Dedifferentiated amniotic fluid mesenchymal stem cell (primary cell): ENCODE measurements around the gene SERPINA9.
"Not testable (repeated sequence)": the region's sequence is repeated elsewhere in the genome, so short reads cannot be mapped to it uniquely, and the experiment has no call there.

Experiments
- DNase-seq: peaks from one replicate; pipeline ENCODE4 v3.0.0-alpha.2; 2016; ENCODE audit errors: extremely low spot score

The SERPINA9 gene, protein sequence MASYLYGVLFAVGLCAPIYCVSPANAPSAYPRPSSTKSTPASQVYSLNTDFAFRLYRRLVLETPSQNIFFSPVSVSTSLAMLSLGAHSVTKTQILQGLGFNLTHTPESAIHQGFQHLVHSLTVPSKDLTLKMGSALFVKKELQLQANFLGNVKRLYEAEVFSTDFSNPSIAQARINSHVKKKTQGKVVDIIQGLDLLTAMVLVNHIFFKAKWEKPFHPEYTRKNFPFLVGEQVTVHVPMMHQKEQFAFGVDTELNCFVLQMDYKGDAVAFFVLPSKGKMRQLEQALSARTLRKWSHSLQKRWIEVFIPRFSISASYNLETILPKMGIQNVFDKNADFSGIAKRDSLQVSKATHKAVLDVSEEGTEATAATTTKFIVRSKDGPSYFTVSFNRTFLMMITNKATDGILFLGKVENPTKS

DNA sequence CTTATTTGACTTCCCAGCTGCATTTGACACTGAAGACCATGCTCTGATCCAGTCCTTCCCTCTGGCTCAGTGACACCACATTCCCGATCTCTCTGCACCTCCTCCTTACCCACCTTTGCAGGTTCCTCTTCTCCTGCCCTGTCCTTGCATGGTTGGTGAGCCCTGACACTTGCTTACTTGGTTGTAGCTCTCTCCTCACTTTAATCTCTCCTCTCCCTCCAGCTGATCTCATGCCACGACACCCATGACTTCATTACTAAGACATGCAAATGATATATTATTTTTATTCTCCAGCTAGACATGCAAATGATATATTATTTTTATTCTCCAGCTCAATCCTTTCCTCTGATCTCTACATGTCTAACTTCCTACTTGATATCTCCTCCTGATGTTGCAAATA is at the start of gene SERPINA9:
SERPINA9 (minus strand) TSS at position 175 of the 400 bp plus-strand sequence. CDS start 6,357 bp downstream, outside the sequence.
- DNase-seq: no peak

DNA sequence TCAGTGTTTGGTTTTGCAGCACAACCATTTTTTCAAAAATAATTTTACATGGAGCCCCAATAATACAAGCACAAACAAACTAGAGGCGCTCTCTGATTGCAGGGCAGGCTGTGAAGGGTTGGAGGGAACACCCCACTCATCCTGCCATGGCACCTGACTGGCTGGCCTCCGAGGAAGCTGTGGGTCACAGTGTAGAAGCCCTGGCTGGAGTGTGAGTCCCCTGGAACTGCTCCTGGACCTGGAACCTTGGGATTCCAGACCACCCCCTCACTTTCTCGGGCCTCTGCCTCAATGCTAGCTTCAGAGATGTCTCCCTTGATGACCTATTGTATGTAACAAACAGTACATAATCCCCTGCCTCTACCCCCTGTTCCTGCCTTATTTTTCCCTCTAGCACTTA is 48.1 kb upstream of the SERPINA9 start:
- DNase-seq: no peak

DNA sequence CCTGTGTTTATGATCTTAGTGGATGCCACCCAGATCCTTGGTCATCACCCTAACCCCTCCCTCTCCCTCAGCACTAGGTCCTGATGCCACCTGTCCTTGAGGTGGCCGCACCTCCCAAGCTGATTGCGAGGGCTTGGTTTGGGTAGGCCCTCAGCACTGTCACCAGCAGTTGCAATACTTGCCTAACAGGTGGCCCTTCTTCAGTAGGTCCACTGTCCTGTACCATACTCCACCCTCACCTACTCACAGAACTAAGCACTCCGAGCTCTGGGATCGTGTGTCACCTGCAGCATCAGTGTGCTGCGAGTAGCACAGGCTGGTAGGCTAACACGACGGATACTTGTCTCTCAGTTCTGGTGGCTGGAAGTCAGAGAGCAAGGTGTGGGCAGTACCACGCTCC is 47.3 kb upstream of the SERPINA9 start:
- no peak for DNase-seq

DNA sequence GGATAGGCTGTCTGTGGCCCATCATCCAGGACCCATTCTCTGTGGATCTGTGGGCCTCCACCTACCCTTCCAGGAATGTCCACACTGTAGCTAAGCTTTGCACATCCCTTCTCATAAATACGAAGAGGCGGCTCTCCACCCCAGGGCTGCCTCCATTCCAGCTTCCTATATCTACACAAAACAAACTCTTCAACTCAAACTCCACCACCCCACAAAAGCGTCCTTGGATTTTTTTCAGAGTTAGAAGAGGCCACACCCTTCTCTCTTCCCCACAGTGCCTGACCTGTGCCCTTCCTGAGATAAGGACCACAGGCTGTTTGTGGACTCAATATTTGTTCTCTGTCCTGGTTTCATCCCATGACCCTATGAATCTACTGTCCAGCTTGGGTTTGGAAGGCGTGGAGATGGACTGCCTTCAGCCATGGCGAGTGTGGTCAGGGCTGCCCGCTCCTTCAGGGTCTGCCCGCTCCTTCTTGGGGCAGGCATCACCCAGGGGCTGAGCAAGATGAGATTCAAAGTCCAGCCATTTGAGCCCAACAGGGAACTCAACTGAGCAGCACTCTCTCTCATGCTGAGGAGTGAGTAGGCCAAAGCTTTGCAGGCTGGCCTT is 46.2 kb upstream of the SERPINA9 start:
- DNase-seq: no peak

DNA sequence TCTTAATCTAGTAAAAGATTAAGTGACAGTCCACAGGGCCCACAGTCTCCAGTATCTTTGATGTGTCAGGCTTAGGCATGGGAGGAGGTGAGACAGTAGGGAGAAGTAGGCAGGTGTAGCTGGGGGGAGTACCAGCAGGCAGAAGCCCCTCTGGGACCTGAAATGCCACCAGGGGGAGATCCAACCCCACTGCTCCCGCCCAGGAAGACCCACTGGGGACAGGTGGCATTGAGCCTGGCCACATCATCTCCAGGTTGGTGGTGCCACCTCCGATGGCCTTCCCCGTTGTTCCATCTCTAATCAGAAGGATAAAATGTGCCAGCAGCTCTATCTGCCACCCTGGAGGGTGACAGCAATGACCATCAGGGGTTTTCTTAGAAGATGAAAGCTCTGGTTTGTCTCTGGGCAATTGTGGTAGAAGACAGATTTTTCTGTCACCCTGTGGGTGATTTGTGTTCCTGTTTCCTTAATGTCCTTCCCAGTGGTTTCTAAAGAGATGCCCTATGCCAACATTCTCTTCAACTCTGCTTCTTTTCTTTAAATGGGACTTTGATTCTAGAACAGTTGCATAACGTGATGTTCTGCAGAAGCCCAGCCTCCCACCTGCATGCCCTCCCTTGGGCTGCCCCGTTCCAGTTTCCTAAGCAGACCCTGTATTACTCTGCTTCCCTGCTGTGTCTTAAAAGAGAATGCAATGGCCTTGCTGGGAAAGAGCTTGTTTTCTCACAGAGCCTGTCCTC is 45.5 kb upstream of the SERPINA9 start:
- DNase-seq: no peak

DNA sequence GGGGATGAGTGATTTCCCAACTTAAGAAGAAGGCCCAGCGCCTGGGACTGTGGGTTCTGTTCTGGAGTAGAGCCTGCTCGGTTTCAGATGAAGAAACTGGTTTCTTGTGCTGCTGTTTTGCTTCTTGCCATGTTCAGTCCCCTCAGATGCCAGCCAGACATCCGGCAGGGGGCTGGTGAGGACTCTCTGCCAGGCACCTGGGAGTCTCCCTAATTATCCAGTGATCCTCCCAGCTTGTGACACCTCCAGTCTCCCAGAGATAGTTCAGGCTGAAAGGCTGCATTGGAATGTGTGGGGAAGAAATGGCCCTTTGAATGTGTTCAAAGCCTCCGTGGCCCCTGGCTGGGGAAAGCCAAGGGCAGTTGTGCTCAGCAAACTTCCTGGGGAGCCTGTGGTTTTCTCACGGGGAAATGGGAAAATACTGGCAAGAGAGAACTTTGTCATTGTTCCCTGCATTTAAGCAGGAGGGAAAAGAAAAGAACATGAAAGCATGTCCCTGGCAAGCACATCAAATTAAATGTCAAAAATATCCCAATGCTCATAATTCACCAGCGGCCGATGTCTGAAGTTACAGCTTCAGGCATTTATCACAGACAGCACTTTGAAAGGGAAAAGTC is 41.8 kb upstream of the SERPINA9 start:
- DNase-seq: no peak

DNA sequence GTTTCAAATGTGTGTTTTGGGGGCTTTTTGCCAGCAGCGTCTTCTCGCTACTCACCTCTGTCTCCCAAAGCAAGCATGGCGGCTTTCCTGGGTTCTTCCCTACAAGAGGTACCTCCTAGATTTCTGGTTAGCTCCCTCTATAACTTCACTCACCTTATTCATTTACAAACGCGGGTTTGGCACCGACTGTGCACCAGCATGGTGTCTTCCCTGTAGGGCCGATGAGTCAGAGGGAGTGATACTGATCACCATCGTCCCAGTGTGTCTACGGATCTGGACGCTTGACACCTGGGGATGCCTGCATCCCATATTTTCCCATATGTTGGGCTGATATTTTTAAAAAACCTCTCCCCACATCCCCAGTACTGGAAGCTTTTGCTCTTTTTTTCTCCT is 41.2 kb upstream of the SERPINA9 start:
- DNase-seq: no peak

DNA sequence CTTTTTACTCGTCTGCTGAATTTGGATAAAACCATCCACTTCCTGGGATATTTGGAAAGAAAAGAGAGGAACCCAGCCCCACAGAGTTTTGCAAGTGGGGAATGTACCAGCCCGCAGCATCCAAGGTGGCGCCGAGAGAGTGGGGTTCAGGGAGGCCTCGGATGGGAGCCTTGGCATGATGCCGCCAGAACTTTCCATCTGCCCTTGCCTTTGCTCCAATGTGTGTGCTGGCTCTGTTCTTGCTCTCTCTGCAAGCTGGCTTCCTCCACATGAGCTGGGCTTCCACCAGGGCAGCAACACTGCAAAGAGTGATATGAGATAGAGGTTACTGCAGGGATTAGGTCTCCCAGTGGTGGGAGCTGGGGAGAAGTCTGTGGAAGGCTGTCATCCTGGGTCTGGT is 39.9 kb upstream of the SERPINA9 start:
- no peak for DNase-seq

DNA sequence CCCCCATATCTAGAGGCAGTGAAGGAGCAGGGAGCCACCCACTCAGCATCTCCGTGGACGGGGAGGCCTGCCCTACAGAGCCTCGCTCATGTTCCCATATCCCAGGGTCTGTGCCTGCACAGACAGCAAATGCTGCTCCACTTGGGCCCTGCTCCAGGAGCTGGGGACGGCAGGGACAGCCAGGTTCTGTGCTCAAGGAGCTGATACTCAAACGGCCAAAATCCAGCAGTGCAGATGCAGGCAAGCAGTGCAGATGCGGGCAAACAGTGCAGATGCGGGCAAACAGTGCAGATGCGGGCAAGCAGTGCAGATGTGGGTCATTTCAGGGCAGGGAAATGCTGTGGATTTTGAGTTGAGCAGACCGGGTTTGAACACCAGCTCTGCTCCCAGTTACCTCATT is 39.4 kb upstream of the SERPINA9 start:
- no peak for DNase-seq

DNA sequence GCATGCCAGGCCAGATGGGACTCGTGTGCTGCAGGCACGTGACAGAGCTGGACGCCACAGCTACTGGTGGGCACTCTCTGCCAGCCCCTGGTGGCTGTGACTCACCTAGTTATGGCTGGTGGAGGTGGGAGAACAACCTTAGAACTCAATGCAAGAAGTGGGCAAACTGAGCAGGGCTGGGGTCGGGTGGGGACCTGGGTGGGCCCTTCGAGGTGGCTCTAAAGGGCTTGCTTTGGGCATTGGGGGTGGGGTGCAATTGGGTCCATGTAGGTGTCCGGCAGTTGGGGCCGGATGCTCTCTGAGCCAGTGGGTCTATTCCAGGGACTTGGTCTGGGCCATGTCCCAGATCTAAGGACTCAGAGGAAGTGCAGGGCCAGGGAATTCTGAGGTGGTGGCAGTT is 38.4 kb upstream of the SERPINA9 start:
- DNase-seq: no peak

DNA sequence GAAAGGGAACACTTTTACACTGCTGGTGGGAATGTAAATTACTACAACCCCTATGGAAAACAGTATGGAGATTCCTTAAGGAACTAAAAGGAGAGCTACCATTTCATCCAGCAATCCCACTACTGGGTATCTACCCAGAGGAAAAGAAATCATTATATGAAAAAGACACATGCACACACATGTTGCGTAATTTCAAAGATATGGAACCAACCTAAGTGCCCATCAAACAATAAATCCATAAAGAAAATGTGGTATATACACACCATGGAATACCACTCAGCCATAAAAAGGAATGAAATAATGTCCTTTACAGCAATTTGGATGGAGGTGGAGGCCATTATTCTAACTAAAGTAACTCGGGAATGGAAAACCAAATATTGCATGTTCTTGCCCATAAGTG is 34.5 kb upstream of the SERPINA9 start:
- DNase-seq: not testable (repeated sequence)

DNA sequence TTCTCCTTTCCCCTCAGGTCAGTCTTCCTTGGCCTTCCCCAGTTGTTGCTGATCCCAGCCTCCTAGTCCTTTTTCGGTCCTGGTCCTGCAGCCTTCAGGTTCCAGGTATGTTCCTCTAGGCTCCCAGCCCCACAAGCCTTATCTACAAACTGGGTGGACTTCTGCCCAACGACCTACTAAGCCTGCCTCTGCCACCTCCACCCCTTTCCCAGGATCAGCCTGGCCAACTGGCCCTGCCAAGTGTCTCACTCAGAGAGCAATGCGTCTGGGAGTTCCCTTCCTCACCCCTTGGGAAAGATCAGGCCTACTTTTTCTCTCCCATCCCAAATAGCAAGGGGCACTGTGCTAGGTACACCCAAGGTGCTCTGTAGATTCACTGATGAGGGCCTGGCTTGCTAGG is 33.4 kb upstream of the SERPINA9 start, which contains the start of gene SERPINA12:
SERPINA12 (minus strand) TSS at position 114 of the 400 bp plus-strand sequence. CDS start 11,072 bp downstream, outside the sequence.
- no peak for DNase-seq

DNA sequence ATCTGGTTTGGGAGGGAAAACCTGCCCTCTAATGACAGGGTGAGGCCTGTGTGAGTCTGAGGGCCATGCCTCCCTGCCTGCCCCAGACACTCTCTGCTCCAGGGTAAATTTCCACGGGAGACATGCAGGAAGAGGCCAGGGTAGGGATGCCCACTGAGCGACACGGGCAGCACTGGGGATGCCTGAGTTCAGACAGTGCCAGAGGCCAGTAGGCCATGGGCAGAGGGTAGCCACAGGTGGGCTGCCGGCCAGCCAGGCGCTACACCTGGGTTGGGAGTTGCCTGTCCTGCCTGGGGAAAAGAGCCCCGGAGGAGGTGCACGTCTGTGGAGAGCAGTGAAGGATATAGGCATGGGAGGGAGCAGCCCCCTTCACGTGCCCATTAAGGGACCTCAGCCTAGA is 29.6 kb upstream of the SERPINA9 start:
- DNase-seq: no peak

DNA sequence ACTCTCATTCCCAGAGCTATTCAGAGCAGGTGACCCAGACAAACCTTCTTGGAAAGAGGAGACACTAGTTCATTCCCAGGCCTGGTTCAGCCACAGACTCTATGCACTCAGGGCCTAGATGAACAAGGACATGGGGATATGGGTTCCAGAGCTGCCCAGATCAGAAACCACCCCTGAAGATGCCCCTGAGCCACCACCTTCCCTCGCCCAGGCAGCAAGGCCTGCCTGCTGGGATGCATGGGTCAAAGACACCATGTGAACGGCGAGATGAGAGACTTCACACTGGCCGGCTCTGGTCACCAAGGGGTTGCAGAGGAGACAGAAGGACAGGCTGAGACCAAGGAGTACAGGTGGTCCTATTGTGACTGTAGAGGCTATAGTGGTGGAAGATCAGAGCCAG is 29.2 kb upstream of the SERPINA9 start:
- DNase-seq: no peak

DNA sequence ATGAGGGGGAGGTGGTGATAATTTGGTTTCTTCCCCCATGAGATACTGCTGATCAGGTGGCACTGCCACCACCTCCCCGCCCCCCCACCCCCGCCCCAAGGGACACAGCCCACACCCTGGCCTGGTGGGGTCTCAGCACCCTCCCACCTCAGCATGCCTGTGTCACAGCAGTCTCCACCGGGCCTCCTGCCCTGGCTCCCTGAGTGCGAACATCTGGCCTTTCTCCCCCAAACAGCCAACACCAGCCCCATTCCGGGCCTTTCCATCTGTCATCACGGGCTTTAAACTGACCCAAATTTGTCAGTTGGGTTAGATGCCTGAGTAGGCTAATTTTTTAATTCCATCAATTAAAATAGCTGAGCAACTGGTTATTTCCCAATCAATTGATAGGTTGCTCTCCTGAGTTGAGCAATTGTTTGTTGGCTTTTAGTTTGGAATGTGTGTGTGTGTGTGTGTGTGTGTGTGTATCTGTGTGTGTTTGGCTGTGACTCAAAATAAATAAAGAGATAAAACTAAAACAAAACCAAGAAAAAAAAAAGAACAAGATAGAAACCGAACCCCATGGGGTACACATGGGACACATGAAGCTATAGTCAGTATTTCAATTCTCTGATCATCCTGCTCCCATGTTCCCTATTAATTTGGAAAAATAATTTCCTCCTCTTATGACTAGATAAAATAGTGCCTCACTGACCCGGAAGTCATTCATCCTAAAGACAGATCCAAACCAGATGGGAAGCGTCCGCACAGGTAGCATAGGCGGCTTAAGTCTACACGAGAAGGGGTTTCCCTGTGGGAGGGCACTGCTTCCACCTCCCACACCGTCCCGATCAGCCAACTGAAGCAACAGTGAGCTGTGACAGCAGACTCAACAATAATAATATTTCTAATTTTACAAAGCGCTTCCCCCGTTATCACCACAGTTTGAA is 25.9 kb upstream of the SERPINA9 start:
- no peak for DNase-seq

DNA sequence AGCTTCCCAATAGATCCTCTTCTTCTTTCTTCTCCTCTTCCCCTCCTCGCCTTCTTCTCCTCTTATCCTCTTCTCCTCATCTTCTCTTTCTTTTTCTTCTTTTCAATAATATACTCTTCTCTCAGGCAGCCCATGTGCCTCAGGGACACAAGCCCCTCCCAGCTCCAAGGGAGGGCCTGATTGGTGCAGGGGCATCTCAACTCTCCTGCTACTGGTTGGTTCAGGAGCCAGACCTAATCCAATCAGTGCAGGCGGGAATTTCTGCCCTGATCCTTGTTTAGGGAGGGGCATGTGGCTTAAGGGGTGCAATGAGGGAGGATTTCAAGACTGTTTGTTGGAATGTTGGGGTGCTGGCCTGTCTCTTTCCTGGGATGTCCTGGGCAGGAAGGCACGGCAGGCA is 24.3 kb upstream of the SERPINA9 start:
- DNase-seq: no peak

DNA sequence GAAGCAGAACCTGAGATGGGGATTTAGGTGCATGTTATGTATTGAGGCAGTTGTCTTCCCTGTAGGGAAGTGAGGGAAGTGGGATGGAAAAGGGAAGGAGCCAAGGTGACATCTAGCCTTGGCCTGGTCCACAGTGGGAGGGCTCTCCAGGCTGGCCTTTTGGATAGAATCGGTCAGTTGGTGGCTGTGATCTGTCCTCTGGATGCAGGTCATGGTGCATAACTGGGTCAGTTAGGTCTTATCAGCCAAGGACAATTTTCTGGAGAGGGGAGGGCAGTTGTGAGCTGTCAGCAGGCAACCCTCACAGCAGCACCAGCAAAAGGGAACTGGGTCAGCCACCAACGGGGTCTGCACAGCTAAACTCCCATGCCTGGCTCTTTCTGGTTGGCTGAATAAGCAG is 23.7 kb upstream of the SERPINA9 start:
- no peak for DNase-seq

DNA sequence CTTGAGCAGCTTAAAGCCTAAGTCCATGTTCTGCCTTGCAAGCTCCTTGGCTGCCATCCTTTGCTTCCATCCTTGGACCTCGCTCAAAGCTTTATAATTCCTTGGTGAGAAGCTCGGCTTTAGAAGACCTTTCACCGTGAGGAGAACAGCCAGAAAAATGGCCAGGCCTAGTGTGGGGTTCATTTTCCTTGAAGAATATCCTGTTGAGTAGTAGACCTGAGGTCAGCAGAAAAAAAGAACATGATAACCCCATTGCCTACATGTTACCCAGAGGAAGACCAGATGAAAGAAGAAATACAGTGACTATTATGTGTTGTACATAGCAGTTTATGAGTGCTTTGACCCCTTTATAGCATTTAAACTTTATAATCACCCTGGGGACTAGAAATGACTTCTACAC is 22.2 kb upstream of the SERPINA9 start:
- no peak for DNase-seq

DNA sequence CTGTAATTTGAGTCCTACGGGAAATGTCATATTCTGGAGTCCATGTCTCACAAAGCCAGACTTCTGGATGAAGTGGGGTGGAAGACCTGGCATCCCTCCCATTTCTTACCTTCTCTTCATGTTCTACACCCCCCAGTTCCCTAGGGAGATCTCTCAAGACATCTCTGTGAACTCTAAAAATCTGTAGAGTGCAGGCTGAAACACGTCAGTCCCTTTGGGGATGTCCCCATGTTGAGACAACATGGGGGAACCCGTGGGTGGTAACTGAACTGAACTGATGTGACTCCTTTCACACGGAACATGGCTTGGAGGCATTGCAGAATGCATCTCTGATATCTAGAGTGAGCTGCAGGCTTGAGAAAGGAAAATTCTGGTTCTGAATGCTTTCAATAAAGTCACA is 18.1 kb upstream of the SERPINA9 start:
- no peak for DNase-seq

DNA sequence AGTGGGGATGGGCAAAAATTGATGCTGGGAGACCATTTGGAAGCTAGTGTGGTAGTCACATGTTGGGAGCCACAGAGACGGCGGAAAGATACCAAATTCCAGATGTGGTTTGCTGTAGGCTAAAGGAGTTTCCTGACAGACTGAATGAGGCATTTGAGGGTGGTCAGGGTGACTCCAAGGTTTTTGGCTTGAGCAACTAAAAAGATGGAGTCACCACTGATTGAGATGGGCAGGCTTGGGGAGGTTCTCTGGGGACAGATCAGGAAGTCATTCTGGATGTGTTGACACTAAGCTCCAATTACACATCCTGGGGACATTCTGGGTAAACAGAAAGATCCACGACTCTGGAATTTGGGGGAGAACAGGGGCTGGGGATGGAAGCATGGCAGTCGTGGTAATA is 15.5 kb upstream of the SERPINA9 start:
- no peak for DNase-seq

DNA sequence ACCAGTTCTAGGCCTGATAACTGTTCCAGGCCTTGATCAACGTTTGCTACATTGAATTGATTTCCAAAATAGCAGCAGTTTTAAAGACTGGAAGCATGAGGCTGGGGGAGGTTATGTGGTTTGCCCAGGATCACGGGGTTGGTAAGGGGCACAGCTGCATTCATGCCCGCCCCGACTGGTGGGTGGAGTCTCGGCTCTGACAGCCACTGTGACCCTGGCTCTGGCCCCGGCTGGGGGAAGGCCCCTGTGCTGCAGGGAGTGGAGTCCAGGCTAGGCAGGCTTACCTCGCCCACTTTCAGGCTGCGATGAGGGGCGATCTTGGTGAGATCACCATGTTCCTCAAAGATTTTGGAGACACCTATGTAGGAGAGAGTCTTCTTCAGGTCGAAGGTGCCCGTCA is 13.3 kb upstream of the SERPINA9 start:
- no peak for DNase-seq
